ENCODE measurements around the gene CYP2D6.
A peak's percentile ranks its signal among the peaks of the same experiment; 100 is the strongest.
"Not testable (repeated sequence)": the region's sequence is repeated elsewhere in the genome, so short reads cannot be mapped to it uniquely, and the experiment has no call there.

Gene CYP2D6

DNA sequence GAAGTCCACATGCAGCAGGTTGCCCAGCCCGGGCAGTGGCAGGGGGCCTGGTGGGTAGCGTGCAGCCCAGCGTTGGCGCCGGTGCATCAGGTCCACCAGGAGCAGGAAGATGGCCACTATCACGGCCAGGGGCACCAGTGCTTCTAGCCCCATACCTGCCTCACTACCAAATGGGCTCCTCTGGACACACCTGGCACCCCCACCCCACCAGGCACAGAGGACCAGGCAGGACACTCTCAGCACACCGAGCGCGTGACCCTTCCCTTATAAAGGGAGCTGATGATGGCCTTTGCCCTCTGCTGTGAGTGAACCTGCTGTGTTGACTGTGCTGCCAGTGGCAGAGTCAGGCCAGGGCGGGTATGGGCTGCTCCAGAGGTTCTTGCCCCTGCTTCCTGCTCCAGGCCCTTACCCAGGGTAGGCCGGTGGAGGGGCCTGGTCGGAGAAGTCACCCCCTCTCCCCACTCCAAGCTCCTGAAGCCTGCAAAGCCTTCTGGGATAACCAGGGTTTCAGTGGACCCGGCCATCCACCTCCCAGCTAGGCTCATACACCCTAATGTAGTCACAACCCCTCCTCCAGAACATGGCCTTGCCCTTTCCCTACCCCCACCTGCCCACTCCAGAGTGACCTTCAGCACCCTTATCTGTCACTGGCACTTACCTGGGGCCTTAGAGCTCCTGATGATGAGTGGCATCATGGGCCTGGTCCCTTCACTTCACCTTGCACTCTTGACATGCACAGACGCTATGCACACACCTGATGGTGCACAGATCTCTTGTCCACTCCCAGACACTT, at the start of gene CYP2D6:
TSS of gene CYP2D6 (minus strand) at position 172 of the 793 bp plus-strand sequence. CDS start at position 153, 19 bp downstream.
- not testable (repeated sequence) for DNase-seq

DNA sequence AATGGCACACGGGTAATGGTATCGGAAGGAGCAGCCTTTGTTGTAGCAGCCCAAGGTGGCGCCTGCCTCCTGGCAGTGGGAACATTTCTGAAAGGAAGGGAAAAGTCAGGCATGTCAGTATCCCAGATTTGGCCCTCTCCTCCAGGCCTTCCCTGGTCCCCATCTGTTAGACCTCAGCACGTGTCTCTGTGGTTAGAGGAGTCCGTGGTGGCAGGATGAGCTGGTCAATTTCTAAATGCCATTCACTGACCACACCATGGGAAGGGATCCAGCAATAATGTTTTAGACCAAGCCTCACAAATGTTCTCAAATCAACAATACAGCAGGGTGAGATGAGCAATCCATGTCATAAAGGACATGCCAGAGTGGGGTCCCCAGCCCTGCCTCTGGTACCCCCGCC, 49.0 kb upstream of the CYP2D6 start:
- no peak for DNase-seq

DNA sequence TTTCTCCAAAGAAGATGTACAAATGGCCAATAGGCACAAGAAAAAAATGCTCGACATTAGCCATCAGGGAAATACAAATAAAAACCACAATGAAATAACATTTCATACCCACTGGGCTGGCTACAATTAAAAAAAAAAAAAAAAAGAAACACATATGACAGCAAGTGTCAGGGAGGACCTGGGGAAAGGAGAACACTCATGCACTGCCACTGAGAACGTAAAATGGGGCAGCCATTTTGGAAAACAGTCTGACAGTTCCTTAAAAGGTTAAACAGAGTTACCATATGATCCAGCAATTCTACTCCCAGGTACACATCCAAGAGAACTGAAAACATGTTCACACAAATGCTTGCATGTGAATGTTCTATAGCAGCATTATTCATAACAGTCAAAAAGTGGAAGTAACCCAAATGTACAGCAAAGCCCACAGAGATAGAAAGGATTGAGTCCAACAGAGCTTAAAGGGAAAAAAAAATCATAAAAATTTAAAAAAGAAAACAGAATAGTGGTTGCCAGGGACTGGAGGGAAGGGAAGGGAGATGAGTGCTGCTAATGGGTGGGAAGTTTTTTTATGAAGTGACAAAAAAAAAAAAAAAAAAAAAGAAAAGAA, 48.4 kb upstream of the CYP2D6 start:
- no peak for DNase-seq

- DNase-seq: no peak
These were observed 47.3 kb upstream of the CYP2D6 start for GRCh38 chr22:42177891-42178336.

DNA sequence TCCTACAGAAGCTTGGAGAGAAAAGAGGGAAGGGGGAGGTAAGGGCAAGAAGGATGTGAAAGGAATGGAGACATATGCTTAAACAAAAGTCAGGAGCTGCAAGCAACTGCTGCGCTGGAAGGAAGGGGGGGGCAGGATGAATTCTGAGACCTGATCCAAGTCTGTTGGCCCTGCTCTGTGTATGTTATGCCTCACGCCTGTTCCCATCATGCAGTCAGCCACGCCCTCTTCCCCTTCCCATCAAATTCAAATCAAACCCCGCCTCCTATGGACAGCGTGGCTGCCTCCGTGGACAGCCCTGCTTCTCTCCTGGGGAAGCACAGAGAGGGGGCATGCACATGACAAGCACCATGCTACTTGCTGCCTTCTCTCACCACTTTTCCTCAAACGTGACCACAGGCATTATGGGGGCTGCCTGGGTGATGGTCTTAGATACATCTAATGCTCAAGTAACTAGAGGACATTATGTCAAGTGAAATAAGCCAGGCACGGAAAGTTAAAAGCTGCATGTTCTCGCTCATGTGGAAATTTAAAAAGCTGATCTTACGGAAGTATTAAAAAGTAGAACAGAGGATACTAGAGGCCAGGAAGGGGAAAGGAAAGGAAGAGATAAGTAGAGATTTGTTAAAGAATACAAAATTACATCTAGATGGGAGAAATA, 45.8 kb upstream of the CYP2D6 start:
- DNase-seq: no peak

GRCh38 chr22:42174062-42174461, 43.5 kb upstream of the CYP2D6 start:
- DNase-seq: no peak

- DNase-seq: no peak
These were observed 42.7 kb upstream of the CYP2D6 start for GRCh38 chr22:42173183-42173926.

DNA sequence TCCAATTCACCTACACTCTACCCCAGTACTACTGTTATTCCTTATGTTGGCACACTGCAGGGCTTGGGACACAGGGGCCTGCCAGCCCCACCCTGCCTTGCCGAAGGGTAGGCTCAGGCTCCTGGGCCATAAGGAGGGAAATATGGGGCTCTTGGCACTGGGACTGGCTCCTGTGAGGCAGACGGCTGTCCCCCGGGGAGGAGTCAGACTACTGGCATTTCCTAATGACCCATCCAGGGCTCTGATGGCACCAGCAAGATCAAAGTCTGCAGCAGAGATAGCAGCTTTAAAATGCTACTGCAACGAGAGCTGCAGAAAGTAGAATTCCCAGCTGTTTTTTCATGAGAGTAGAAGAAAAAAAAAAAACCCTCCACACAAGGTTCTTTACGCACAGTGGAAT, 42.2 kb upstream of the CYP2D6 start:
- DNase-seq: no peak

DNA sequence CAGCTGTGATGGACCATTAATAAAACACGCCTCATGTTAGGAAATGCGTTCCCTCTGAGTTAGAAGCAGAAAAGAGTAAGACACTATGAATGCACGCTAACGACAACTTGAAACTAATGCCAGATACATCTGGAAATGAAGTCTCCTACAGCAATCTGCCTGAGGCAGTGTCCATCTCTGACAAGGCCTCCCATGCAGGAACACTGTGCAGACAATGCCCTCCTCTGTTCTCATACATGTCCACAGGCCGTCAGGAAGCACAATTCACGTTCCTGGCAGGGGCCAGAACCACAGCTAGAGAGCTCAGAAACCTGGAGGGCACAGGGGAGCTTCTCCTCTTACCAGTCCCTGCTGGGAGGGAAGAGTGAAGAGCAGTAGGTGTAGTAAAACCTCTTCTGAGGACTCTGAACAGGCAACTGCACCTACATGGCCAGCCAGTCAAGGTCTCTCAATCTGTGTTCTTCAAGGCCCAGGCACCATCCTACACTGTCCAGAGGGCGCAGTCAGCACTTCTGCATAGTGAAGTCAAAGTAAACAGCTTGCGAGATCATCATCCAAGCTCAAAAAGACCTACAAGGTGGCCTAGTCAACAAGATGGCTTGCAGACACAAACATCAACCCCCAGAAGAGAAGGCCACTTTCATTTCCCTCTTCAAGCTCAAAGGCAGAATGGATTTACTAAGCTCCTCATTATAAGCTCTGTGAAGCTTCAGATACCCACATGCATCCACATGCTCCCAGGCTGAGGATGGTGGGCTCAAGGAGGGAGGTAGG, 41.5 kb upstream of the CYP2D6 start:
- DNase-seq: no peak

GRCh38 chr22:42171417-42171816, 40.8 kb upstream of the CYP2D6 start:
- no peak for DNase-seq

DNA sequence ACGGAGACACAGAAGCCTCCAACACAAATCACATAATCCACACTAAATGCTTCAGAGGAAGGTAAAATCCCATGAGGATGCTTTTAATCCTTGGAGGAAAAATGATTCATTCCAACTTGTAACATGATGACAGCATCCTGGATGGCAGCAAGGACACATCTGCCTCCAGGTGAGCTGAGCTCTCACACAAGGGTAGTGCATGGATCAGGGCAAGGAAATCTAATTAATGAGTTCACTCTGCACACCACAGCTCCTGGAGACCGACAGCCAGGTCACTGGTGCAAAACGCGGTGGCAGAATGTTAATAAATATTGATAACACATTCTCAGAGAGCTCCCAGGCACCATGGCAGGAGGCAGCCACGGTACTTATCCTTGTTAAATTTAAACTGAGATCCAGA, 40.3 kb upstream of the CYP2D6 start:
- no peak for DNase-seq

- DNase-seq: peak; percentile 24
These were observed 38.5 kb upstream of the CYP2D6 start for GRCh38 chr22:42169055-42169469.

DNA sequence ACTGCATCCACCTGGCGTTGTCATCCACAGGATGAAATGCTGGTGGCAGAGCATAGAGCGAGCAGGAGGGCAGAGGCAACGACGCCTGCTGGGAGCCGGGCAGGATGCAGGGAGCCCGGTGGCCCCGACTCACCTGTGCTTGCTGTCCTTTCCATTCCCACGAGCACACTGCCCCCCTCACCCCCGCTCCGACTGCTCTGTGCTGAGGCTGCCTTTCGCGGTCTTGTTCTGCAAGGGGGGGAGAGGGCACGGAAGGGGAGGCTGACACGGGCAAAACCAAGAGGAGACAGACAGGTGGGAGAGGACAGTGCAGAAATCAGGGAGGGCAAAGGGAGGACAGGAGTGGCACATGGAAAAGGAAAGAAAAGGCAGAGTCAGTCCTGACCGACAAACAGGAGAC, 37.9 kb upstream of the CYP2D6 start:
- DNase-seq: no peak

- DNase-seq: no peak
These were observed 36.5 kb upstream of the CYP2D6 start for GRCh38 chr22:42167066-42167465.

- DNase-seq: no peak
These were observed 34.3 kb upstream of the CYP2D6 start for GRCh38 chr22:42164901-42165300.

- no peak for DNase-seq
These were observed 32.9 kb upstream of the CYP2D6 start for GRCh38 chr22:42163515-42163914.

- no peak for DNase-seq
These were observed 32.3 kb upstream of the CYP2D6 start for GRCh38 chr22:42162728-42163489.

GRCh38 chr22:42160830-42161696, 30.5 kb upstream of the CYP2D6 start:
- DNase-seq: no peak

- no peak for DNase-seq
These were observed 29.6 kb upstream of the CYP2D6 start for GRCh38 chr22:42160251-42160650.

DNA sequence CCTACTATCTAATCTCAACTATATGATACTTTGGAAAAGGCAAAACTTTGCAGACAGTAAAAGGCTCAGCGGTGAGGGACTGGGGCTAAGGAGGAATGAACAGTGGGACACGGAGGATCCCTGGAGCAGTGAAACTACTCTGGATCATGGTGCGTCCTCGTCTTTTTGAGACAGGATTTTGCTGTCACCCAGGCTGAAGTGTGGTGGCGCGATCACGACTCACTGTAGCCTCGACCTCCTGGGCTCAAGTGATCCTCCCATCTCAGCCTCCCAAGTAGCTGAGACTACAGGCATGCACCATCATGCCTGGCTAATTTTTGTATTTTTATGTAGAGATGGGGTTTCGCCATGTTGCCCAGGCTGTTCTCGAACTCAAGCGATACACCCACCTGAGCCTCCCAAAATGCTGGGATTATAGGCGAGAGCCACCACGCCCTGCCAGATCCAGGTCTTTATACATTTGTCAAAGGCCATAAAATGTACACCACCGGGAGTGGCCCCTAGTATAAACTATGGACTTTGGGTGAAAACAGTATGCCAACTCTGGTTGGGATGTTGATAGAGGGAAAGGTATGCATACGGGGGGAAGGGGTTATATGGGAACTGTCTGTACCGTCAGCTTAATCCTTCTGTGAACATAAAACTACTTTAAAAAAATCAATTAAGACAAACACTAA, 28.0 kb upstream of the CYP2D6 start:
- no peak for DNase-seq

Data from DMS153 (cell line).